Effector CD4-positive, alpha-beta T cell (primary cell): ENCODE results near the gene ATG16L1.
"Not testable (repeated sequence)": the region's sequence is repeated elsewhere in the genome, so short reads cannot be mapped to it uniquely, and the experiment has no call there.

ENCODE experiments used
- DNase-seq: peaks from one replicate; pipeline ENCODE4 v3.0.0-alpha.2; 2020

The ATG16L1 gene

GRCh38 chr2:233300401-233300800 lies 48.9 kb downstream of the ATG16L1 start:
- DNase-seq = no peak

- no peak for DNase-seq
Measured at GRCh38 chr2:233301248-233301647, 49.8 kb downstream of the ATG16L1 start.

GRCh38 chr2:233301811-233302210 lies 50.3 kb downstream of the ATG16L1 start:
- no peak for DNase-seq

DNA sequence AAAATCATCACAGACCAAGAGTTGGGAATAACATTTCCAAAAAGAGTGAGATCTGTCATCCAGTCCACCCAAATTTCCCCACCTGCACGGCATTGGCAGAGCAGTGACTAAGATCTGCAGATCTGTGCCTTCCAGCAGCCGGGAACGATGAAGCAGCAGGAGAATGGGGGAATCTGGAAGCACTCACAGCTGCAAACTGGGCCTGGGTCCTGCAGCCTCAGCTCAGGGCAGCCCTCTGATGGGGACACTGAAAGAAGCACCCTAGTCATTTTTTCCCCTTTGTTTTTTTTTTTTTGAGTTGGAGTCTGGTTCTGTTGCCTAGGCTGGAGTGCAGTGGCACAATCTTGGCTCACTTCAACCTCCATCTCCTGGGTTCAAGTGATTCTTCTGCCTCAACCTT lies 51.8 kb downstream of the ATG16L1 start:
- DNase-seq = no peak

- no peak for DNase-seq
Measured at GRCh38 chr2:233307565-233307964, 56.1 kb downstream of the ATG16L1 start, which contains the start of gene SAG. Gene SAG, plus strand, starts transcription at chr2:233307816. Its CDS starts 1,374 bp downstream, at chr2:233309190.

GRCh38 chr2:233311241-233311926 lies 59.9 kb downstream of the ATG16L1 start:
- no peak for DNase-seq

GRCh38 chr2:233312874-233313273 lies 61.4 kb downstream of the ATG16L1 start:
- no peak for DNase-seq

DNA sequence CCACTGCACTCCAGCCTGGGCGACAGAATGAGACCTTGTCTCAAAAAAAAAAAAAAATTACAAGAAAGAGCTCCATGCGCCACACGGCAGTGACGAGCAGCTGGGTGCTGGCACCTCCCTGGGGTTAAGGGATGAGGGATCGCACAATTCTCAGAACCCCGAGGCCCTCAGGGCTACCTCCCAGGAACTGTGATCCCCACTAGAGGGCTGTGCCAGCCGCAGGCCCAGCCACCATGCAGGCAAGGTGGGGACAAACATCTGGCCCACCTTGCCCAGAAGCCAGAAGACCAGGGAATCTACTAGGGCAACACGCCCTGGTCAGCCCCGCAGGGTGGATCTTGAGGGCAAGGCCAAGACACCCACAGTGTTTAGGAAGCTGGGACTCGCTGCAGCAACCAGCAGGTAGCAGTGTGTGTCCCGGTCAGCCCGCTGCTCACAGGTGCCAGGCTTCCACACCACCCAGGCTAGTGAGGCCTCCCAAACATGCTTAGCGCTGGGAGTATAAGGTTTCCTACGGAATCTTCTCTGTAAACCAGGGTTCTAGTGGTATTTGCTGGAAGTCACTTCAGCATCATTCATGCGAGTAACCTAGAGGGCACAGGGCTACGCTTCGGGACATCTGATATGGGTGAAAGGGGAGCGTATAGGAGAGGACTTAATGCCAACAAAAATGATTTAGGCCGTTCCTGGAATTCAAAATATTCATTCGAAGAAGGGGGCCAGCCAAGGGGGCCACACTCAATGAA lies 62.9 kb downstream of the ATG16L1 start:
- no peak for DNase-seq

DNA sequence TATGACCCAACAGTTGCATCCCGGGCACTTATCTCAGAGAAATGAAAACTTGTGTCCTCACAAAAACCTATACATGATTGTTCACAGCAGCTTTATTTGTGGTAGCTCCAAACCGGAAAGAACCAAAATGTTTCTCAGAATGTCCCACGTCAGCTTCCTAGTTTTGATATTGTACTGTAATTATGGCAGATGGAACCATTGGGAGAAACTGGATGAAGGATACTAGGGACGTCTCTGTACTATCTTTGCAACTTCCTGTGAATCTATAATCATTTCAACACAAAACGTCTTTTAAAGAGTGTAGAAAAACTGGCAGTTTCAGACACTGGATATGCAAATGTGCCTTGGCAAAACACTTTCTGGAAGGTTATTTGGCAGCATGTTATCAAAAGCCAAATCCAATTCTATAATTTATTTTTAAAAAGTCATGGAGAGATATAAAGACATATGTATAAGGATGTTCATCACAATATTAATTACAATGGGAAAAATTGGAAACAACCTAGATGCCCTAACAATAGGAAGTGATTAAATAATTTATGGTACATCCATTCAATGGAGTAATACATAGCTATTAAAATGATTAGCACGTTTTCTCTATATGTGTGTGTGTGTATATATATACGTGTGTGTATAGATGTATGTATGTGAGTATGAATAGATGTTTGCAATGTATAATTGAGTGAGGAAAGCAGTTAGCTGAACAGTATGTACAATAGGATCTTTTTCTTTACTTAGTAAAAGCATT lies 65.9 kb downstream of the ATG16L1 start:
- no peak for DNase-seq

DNA sequence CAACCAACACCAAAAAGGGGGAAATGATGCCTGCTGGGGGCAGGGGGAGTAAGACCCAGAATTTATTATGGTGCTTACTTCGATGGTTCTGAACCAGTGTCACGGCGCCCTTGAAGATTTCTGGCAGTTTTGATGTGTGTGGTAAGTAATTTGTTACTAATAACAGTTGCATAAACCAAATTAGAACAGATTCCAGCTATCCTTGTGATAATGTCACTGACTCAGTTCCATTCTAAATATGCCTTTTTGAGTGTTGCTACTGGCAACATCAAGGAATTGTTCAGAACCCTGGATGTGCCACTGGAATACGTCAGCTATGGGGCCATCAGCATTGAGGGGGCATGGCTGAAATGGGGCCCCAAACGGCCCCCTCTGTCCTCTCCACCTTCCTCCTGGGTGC lies 67.8 kb downstream of the ATG16L1 start:
- DNase-seq = no peak

- DNase-seq = no peak
Measured at GRCh38 chr2:233320470-233320869, 69.0 kb downstream of the ATG16L1 start.

DNA sequence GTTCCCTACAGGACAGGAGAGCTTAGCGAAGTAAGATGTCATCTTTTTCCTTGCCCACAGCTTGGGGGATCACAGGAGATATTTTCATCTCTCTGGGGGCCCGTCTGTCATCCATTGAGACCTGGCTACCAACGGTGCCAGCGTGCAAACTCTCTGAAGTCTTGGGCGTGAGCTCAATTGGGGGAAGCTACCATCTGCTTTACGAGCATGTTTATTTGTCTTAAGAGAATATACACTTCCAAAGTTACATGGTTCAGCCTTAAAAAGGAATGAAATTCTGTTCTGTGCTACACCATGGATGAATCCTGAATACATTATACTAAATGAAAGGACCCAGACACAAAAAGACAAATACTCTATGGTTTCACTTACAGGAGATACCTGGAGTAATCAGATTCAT lies 69.7 kb downstream of the ATG16L1 start:
- no peak for DNase-seq

DNA sequence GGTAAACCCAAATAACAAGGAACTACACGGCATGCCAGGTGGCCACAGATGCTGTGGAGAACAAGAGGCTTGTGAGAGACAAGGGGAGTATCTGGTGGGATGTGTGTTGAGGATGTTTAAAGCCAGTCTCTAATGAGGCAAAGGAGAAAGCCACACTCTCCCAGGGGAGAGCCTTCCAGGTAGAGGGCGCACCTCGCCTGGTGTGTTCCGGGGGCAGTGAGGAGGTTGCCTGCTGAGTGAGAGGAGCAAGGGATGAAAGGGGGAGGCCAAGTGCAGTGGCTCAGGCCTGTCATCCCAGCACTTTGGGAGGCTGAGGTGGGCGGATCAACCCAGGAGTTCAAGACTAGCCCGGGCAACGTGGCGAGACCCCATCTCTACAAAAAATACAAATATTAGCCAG lies 72.4 kb downstream of the ATG16L1 start:
- no peak for DNase-seq

DNA sequence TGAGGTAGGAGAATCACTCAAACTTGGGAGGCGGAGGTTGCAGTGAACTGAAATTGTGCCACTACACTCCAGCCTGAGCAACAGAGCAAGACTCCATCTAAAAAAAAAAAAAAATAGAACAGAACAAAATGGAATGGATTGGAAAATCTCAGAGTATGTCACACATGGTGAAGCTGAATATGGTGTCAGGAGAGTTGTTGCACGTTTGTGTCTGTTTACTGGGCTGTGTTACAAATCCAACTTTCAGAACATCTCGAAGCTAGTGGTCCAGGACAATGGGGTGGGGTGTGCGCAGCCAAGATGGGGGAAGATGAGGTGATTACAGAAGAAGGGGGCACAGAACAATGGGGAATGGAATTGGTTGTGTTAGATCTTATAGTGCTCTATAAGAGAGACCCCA lies 73.8 kb downstream of the ATG16L1 start:
- no peak for DNase-seq

DNA sequence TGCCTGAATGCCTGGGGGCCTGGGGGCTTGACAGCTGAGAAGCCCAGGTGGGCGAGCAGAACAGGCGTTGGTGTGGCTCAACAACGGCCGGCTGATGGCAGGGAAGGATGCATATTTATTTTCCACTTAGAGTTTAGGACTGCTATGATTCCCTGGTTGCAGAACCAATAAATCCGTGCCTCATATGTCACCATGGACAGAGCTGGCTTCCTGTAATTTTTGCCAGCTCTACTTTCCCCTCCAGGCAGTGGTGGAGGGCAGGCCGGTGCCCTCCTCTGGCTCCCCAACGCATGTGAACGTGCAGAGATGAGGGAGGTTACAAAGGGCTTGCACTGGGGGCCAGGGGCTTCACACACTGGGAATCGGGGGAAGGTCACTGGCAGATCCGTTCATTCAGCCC lies 74.3 kb downstream of the ATG16L1 start:
- no peak for DNase-seq

DNA sequence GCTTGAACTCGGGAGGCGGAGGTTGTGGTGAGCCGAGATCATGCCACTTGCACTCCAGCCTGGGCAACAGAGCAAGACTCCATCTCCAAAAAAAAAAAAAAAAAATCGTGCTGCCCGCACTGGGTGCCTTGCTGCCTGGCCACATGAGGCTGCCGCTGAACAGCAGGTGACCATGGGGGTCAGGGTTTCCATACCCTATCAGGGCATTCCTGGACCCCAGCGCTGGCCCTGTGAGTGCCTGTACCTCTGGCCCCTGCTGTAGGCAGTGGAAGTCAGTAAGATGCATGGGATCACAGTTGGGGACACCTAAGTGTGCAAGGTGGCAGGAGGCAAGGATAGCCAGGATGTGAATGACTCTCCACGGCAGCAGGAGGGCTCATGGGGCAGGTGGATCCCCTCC lies 75.0 kb downstream of the ATG16L1 start:
- no peak for DNase-seq

DNA sequence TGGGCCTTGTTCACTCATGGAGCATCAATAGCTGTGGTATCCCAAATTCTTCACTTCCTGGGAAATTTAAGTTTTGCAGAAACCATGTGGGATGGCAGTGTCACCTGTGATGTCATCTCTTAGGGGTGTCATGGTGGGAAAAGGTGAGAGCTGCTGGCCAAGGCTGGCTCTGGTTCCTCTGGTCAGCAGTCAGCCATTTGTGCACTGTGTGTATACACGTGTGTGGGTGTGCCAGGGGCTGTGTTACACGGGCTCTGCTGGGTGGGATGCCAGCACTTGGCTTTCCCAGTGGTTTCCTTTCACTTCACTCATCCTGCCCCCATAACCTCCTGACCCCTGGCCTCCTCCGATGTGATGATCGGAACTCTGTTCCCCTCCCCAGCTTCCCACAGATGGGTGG lies 77.4 kb downstream of the ATG16L1 start:
- DNase-seq = no peak

- no peak for DNase-seq
Measured at GRCh38 chr2:233329489-233330135, 78.1 kb downstream of the ATG16L1 start.

DNA sequence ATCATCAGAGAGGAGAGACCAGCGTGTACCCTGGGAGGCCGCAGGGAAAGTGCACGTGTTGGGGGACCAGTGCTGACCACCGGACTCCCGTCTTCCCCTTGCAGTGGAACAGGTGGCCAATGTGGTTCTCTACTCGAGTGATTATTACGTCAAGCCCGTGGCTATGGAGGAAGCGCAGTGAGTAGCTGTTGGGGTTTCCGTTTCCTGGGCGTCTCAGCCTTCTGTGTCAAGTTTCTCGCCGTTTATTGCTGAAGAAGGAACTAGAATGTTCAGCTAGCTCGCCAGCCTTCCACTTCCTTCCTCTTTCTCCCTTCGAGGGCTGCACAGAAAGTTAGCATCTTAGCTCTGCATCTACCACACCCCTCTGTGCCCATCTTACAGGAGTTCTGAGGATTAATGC lies 80.1 kb downstream of the ATG16L1 start:
- DNase-seq = peak; percentile 66

- no peak for DNase-seq
Measured at GRCh38 chr2:233332125-233332524, 80.7 kb downstream of the ATG16L1 start.

DNA sequence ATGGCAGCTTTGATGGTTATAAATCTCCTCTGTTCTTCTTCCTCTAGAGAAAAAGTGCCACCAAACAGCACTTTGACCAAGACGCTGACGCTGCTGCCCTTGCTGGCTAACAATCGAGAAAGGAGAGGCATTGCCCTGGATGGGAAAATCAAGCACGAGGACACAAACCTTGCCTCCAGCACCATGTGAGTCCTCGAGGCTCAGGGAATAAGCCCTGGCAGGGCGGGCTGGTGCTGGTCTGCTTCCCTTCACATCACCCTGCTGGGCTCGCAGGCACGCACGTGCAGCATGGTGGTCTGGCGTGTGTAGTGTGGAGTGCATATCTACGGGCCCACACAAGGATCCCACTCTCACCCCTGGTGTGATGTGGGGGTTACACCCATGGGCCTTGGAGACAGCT lies 83.4 kb downstream of the ATG16L1 start:
- DNase-seq = no peak

- DNase-seq = not testable (repeated sequence)
Measured at GRCh38 chr2:233336091-233336490, 84.6 kb downstream of the ATG16L1 start.

DNA sequence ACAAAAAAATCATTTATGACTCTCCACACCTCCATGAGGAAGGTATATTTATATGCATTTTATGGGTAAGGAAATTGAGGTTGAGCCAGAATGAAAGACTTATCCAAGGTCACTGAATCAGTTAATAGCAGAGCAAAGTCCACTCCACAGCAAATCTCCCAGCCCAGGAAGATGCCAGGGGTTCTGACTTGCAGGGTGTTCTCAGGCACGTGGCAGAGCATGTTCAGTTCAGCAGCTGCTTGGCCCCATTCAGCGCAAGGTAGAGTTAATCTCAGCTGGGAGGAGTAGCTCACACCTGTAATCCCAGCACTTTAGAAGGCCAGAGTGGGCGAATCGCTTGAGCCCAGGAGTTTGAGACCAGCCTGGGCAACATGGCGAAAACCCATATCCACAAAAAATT lies 85.1 kb downstream of the ATG16L1 start:
- DNase-seq = no peak
